ENCODE measurements around the gene MSI1.

Gene MSI1

GRCh38 chr12:120376934-120377572 is 8.1 kb upstream of the MSI1 start:
- DNase-seq: no peak

- no peak for DNase-seq
These were observed 7.5 kb upstream of the MSI1 start for GRCh38 chr12:120376416-120376815.

DNA sequence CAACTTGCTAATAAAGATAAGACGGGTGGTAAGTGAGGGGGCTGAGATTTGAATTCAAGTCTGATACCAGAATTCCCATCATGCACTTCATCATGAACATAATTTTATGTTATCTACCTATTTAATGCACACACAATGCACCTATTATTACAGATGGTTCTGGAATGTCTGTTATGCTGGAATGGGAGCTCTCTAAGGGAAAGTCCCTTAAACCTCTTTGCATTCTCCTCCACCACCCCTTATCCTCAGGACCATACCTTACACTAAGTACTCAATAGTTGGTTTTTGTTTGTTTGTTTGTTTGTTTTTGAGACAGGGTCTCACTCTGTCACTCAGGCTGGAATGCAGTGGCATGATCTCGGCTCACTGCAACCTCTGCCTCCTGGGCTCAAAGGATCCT is 7.0 kb upstream of the MSI1 start:
- no peak for DNase-seq

GRCh38 chr12:120373683-120374082 is 4.7 kb upstream of the MSI1 start:
- no peak for DNase-seq

- no peak for DNase-seq
These were observed 1.6 kb upstream of the MSI1 start for GRCh38 chr12:120370343-120371243.

- no peak for DNase-seq
These were observed 809 bp upstream of the MSI1 start for GRCh38 chr12:120369603-120370342.

DNA sequence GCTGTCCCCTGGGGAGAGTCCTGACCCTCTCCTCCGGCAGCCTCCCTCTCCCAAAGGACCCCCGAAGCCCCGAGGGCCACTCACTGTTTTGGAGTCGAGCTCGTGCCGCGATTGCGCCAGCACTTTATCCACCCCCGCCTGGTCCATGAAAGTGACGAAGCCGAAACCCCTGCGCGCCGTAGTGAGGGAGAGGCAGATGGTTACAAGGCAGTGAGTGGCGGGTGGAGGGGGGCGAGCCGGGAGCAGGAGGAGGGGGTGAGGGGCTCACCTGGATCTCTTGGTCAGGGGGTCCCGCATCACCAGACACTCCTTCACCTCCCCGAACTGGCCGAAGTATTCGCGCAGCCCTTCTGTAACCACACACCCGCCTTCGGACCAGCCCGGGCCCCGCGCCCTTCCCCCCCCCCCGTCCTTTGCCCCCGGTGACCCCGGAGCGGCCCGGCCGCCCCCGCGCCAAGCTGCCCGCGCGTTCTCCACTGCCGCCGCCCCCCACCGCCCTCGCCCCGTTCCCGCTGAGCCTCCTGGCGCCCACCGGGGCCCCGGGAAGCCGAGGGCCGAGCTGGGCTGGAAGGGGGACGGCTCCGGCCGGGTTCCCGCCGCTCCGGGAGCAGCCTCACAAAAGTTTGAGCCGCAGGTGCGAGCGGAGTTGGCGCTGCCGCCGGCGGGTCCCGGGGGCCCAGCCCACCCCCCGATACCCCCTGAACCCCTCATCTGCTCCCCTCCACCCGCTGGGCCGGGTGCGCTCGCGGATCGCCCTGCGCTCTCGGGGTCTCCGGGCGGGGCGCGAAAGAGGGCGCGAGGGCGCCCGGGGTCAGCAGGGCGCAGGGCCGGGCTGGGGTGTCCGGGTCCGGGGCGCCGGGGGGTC is 808 bp downstream of the MSI1 start:
- no peak for DNase-seq

DNA sequence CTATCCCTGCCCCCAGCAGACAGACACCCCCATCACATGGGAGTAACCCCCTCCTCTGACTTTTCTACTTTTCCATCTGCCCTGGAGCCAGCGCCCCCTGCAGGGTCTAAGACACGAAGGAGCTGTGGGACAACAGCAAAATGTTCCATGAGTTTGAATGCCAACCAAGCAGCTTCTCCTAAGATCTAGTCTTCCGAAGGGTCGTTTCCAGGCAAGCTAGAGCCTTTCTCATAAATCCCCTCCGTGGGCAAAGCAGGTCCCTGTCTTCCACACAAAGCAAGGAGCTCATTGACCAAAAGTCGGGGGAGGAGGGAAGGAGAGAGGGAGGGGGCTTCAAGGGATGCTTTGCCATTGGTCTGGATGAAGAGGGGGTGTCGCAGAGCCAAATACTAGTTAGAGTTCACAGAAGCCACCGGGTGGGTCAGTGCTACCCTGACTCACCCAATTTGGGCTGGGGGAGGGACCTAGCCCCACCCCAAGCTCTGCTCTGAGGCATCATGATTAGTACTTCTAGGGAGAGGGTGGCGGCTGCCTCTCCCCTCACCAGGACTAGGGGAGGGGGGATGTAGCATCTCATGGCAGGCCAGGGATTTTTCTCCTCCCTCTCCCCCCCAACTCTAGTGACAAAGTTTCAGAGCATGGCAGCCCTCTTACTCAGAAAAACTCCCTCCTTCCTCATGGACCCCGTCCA is 1.6 kb downstream of the MSI1 start:
- DNase-seq: no peak

DNA sequence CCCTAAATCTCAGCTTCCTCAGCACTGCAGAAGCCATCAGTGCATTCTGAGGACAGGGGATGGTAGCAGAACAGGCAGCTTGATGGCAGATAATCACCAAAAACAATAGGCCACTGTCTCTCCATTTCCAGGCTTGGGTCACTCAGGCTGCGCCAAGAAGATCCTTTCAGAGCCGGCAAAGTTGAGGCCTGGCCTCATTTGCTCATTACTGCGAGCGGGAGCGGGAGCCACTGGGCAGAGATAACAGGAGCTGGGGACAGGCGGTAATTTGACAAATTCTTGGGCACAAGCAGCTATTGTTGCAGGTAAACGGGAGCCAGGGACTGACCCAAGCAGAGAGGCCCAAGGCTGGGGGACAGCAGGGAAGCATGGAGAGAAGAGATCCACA is 2.1 kb downstream of the MSI1 start:
- DNase-seq: no peak

DNA sequence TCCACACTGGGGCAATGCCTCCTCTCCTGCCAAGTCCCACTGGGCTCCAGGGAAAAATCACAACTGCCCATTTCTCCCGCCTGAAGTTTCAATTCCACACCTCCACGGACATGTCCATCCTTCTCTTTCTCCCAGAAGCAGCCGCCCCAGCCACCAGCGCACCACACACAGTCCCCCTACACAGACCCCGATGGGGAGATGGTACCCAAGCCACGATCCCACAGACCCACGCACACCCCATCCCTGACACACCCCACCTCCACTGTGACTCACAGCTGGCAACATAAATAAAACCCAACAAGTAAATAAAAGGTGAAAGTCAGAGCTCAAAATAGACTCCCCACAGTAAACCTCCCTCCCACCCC is 2.6 kb downstream of the MSI1 start:
- DNase-seq: no peak

GRCh38 chr12:120365675-120366340 is 3.2 kb downstream of the MSI1 start:
- no peak for DNase-seq

DNA sequence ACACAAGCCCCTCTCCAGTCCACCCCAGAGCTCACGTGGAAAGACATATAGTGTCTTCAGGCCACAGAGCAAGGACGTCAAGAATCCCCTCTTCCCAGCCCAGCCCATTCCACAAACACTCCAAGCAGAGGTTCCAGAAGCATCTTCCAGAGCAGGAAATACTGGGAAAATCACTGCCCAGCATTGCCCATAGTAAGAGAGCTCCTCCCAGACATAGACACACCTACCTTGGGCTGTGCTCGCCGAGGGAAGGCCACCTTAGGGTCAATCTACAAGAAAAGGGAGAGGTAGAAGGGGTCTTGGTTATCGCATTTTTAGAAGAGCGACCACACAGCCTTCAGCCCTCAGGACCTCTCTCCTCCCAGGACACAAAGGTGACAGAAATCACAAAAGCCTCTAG is 4.5 kb downstream of the MSI1 start:
- no peak for DNase-seq

DNA sequence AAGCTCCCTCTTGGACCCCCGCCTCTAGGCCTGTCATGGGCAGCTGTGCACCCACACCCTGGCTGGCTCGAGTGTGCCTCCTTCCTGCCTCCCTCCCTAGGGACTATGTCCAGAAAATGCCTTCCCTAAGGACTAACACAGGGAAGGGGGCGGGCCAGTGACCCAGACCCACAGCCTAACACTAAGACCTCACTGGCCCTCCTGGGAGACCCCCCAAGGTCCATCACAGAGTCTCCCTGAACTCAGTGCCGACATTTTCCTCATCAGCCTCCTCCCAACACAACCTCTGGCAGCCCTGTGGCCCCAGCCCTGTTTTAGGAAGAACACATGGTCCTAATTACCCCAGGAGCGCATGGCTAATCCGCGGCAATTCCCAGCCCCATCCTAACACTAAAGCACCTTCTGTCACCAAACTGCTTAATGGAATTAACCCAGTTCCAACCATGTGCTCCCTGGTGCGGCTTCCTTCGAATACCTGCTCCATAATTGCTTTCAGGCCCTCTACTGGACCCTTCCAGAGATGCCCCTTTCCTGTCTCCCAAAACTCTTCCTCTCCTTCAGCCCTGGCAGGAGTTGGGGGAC is 5.6 kb downstream of the MSI1 start:
- no peak for DNase-seq

GRCh38 chr12:120362516-120363273 is 6.3 kb downstream of the MSI1 start:
- no peak for DNase-seq

- no peak for DNase-seq
These were observed 7.3 kb downstream of the MSI1 start for GRCh38 chr12:120361506-120362208.

DNA sequence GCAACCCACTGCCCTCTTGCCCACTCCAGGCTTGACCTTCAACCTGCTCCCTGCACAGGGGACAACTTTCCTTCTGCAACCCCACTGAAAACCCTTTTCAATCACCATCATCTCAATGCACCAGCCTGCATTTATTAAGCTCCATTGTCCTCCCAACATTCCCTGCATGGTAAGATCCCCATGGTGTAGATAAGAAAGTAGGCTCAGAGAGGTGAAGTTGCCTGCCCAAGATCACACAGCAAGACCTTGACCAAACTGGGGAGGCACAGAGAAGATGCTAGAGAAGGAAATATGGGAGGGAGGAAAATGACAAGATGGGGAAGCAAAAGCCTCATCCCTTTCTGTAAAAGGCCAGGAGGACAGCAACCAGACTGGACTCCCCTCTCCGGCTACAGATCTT is 9.8 kb downstream of the MSI1 start:
- DNase-seq: no peak

- DNase-seq: no peak
These were observed 10.4 kb downstream of the MSI1 start for GRCh38 chr12:120358412-120359100.

DNA sequence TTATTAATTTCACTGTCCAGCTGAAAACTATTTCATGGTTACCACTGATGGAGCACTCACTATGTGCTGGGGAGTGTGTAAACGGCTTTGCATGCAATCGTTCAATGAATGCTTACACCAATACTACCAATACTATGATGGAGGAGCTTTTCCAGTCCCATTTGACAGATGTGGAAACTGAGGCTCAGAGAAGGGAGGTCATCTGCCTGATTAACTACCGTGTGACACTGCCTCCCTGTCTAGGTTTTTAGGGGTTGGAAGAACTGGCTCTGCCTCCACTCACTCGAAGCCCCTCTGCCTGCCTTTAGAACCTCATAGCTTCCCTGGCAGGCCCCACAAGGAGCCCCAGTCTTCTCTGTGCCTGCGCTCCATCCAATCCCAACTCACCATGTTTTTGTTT is 11.9 kb downstream of the MSI1 start:
- no peak for DNase-seq

DNA sequence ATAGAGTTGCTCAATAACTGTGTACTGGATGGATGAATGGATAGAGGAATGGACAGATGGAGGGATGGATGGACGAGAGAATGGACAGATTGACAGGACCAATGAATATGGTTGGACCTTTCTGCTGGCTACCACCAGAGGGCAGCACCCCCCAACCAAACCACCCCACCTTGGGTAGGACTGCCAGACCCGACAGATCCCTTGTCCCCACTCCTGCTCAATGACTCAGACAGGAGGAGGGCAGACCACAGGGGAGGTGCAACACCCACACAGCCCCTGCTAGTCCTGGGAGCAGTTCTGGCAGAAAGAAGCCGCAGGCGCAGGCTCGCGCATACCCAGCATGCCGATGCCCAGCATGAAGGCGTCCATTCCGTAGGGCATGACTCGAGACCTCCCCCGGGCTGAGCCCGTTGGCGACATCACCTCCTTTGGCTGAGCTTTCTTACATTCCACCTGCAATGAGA is 12.4 kb downstream of the MSI1 start:
- peak; percentile 44 to 66 (median 56) for DNase-seq

Data from T-helper 1 cell (primary cell).